Tibial nerve (tissue), 4 donors: ENCODE data around the gene RBPJL.

ENCODE experiments used
- EP300 ChIP-seq, 2 donors: sonication (generic); formaldehyde crosslinking; IDR thresholded peaks; one replicate each; pipeline ENCODE4 v1.6.1; 2017; ENCODE audit warnings: antibody characterized with exemption in 2 of 2, mild to moderate bottlenecking in 1 of 2
- TF ChIP-seq, protein P1 (sequence below), 5 experiments: fragments of 200-600 bp in 3 of 5; fragments of 450-650 bp in 2 of 5; sonication (generic) in 3 of 5; IDR thresholded peaks; one replicate each; pipeline ENCODE4 v1.5.1; 2016 to 2019; ENCODE audit warnings: antibody characterized with exemption in 5 of 5, mild to moderate bottlenecking in 3 of 5, moderate library complexity in 2 of 5

DNA sequence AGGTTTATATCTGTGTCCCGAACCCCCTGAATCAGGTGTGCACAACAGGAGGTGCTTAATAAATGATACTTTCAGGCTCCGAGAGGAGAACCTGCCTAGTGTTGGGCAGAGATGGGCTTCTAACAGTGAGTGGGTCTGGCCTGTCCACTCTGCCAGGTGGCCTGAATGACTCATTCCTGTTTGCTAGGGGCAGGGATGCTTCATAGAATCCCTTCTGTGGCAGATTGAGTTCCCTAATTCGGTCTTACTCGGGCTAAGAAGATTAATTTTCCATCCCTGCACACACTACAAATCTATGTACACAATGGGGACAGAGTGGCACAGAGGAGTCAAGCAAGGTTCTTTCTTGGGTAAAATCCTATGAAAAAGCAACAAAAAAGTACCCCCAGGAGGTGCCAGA lies 21.8 kb downstream of the RBPJL start:
- TF ChIP-seq, protein P1, sequence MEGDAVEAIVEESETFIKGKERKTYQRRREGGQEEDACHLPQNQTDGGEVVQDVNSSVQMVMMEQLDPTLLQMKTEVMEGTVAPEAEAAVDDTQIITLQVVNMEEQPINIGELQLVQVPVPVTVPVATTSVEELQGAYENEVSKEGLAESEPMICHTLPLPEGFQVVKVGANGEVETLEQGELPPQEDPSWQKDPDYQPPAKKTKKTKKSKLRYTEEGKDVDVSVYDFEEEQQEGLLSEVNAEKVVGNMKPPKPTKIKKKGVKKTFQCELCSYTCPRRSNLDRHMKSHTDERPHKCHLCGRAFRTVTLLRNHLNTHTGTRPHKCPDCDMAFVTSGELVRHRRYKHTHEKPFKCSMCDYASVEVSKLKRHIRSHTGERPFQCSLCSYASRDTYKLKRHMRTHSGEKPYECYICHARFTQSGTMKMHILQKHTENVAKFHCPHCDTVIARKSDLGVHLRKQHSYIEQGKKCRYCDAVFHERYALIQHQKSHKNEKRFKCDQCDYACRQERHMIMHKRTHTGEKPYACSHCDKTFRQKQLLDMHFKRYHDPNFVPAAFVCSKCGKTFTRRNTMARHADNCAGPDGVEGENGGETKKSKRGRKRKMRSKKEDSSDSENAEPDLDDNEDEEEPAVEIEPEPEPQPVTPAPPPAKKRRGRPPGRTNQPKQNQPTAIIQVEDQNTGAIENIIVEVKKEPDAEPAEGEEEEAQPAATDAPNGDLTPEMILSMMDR (IDR thresholded peaks at IDR 0.05): no peak
- no peak for TF ChIP-seq EP300 (IDR thresholded peaks at IDR 0.05)
